ENCODE results near the gene TAMALIN. TPM values are rescaled to one million over a fixed set of nuclear protein-coding genes. Genes with fewer than 3 reads are reported as not detected.
A peak's percentile ranks its signal among the peaks of the same experiment; 100 is the strongest.

The TAMALIN gene
- total RNA-seq, 1 experiment from 2014 or later = 1.4 TPM

GRCh38 chr12:52005903-52006703 lies 643 bp upstream of the TAMALIN start:
- no peak for DNase-seq
- Histone ChIP-seq H3K36me3 (no peaks in the 10 kb centered on the region), H3K9me3 (no peaks in the 10 kb centered on the region), H3K27me3 (no peaks in the 10 kb centered on the region; the same call in none of the 2 replicates), H3K4me3 (no peak overlapping the region; the same call in 1 of the 2 replicates)

GRCh38 chr12:52007158-52007921 lies 594 bp downstream of the TAMALIN start:
- DNase-seq = no peak
- H3K4me3 ChIP-seq = peak overlapping the region; percentile 19; the same call in 1 of the 2 replicates
- no peaks in the 10 kb centered on the region; the same call in none of the 2 replicates for H3K27me3 ChIP-seq
- H3K36me3 ChIP-seq = no peaks in the 10 kb centered on the region
- no peaks in the 10 kb centered on the region for H3K9me3 ChIP-seq

- H3K27me3 ChIP-seq = no peaks in the 10 kb centered on the region; the same call in none of the 2 replicates
- no peak for DNase-seq
- H3K4me3 ChIP-seq = no peak overlapping the region
- no peaks in the 10 kb centered on the region for H3K36me3 ChIP-seq
- no peaks in the 10 kb centered on the region for H3K9me3 ChIP-seq
These were observed 1.3 kb downstream of the TAMALIN start for GRCh38 chr12:52007982-52008510.

GRCh38 chr12:52009081-52009751 lies 2.5 kb downstream of the TAMALIN start:
- no peak overlapping the region for H3K4me3 ChIP-seq
- no peaks in the 10 kb centered on the region for H3K9me3 ChIP-seq
- no peak for DNase-seq
- H3K27me3 ChIP-seq = no peaks in the 10 kb centered on the region; the same call in none of the 2 replicates
- H3K36me3 ChIP-seq = no peaks in the 10 kb centered on the region

DNA sequence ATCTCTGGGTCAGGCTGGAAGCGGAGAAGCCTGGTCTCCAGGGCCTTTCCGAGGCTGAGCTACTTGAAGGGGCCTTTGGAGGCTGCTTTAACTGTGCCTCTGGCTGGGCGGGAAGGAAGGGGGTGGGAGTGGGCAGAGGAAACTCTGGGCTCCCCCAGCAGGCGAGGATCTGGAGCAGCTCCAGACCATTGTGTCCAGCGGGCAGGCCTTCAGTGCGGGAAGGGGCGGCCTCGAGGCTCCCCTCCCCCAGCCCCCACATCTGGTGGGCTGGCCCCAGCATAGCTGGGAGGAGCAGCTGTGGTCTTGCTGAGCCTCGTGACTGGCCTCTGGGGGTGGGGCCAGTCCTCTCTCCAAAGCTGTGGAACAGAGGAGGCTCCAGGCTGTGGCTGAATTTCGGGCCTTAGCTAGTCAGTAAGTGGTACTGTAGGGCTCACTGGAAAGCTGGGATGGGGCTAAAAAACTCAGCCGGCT lies 3.4 kb downstream of the TAMALIN start:
- DNase-seq = peak; percentile 45
- Histone ChIP-seq H3K36me3 (no peaks in the 10 kb centered on the region), H3K9me3 (no peaks in the 10 kb centered on the region), H3K27me3 (no peaks in the 10 kb centered on the region; the same call in none of the 2 replicates), H3K4me3 (no peak overlapping the region)

GRCh38 chr12:52010692-52011601 lies 4.2 kb downstream of the TAMALIN start:
- no peaks in the 10 kb centered on the region; the same call in none of the 2 replicates for H3K27me3 ChIP-seq
- H3K9me3 ChIP-seq = no peaks in the 10 kb centered on the region
- H3K36me3 ChIP-seq = no peaks in the 10 kb centered on the region
- H3K4me3 ChIP-seq = no peak overlapping the region
- DNase-seq = no peak

DNA sequence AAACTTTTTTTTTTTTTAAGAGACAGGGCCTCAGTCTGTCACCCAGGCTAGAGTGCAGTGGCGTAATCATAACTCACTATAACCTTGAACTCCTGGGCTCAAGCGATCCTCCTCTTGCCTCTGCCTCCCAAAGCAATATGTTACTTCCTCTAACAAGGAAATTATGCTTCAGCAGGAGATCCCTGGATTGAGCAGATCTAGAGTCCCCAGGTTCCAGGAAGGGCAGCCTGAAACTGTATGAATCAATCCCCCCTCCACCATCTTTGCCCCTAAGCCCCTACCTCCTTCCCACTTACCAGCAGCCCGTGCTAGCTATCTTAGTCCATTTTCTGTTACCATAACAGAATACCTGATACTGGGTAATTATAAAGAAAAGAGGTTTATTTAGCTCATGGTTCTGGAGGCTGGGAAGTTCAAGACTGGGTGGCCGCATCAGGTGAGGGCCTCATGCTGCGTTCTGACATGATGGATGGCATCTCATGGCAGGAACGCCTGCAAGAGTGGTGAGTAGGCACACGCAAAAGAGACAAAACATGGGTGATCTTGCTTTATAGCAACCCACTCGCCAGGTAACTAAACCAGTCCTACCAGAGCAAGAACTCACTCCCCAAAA lies 5.0 kb downstream of the TAMALIN start:
- no peaks in the 10 kb centered on the region for H3K9me3 ChIP-seq
- no peak overlapping the region for H3K4me3 ChIP-seq
- H3K36me3 ChIP-seq = no peaks in the 10 kb centered on the region
- H3K27me3 ChIP-seq = no peaks in the 10 kb centered on the region; the same call in 1 of the 2 replicates
- no peak for DNase-seq

GRCh38 chr12:52013626-52014310 lies 7.0 kb downstream of the TAMALIN start:
- no peak for DNase-seq
- Histone ChIP-seq H3K9me3 (no peaks in the 10 kb centered on the region), H3K36me3 (no peaks in the 10 kb centered on the region), H3K27me3 (no peaks in the 10 kb centered on the region), H3K4me3 (no peak overlapping the region)

DNA sequence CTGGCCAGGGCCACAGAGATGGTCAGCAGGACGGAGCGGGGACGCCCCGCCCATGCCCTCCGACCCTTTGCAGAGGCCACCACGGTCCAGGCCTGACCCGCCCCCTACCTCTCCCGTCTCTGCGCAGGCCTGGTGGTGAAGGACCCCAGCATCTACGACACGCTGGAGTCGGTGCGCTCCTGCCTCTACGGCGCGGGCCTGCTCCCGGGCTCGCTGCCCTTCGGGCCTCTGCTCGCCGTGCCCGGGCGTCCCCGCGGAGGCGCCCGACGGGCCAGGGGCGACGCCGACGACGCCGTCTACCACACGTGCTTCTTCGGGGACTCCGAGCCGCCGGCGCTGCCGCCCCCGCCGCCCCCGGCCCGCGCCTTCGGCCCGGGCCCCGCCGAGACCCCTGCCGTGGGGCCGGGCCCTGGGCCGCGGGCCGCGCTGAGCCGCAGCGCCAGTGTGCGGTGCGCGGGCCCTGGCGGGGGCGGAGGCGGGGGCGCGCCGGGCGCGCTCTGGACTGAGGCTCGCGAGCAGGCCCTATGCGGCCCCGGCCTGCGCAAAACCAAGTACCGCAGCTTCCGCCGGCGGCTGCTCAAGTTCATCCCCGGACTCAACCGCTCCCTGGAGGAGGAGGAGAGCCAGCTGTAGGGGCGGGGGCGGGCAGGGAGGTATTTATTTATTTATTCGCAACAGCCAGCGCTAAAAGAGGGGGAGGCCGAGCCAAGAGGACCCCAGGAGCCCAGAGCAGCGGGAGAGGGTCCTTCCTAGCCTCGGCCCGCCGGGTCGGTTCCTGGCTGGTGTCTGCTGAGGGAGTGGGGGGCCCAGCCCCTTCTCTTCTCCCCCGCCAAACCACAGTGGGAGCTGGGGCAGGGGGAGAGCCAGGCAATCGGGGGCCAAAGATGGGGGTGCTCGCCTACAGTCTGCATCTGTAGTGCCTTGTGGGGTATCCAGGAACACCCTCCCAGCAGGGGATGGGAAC lies 8.1 kb downstream of the TAMALIN start:
- Histone ChIP-seq H3K36me3 (no peaks in the 10 kb centered on the region), H3K4me3 (no peak overlapping the region), H3K27me3 (no peaks in the 10 kb centered on the region), H3K9me3 (no peaks in the 10 kb centered on the region)
- no peak for DNase-seq

DNA sequence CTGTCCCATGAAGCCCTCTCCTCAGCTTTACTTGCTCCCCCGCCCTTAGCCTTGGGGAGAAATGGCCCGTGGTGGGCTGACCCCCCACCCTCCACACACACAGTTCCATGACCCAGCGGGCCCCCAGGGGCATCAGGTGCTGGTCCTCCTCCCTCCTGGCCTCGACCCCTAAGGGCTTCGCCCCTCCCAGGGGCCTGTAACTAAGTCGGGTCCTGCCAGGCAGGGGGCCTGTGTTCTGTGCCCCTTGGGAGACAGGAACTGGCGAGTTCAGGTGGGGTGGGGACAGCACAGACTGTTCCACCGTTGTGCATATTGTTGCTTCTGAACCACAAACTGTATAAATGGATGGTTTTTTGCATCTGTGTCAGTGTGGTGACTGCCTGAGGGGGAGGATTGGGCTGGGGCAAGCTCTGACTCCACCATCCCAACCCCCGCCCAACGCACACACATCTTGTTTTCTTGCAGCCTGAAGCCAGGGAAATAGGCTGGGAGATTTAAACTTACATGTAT lies 8.8 kb downstream of the TAMALIN start:
- H3K9me3 ChIP-seq = no peaks in the 10 kb centered on the region
- no peak for DNase-seq
- H3K36me3 ChIP-seq = no peaks in the 10 kb centered on the region
- H3K4me3 ChIP-seq = no peak overlapping the region
- no peaks in the 10 kb centered on the region for H3K27me3 ChIP-seq

- DNase-seq = no peak
- H3K36me3 ChIP-seq = no peaks in the 10 kb centered on the region
These were observed 11.8 kb downstream of the TAMALIN start for GRCh38 chr12:52018433-52019112.

DNA sequence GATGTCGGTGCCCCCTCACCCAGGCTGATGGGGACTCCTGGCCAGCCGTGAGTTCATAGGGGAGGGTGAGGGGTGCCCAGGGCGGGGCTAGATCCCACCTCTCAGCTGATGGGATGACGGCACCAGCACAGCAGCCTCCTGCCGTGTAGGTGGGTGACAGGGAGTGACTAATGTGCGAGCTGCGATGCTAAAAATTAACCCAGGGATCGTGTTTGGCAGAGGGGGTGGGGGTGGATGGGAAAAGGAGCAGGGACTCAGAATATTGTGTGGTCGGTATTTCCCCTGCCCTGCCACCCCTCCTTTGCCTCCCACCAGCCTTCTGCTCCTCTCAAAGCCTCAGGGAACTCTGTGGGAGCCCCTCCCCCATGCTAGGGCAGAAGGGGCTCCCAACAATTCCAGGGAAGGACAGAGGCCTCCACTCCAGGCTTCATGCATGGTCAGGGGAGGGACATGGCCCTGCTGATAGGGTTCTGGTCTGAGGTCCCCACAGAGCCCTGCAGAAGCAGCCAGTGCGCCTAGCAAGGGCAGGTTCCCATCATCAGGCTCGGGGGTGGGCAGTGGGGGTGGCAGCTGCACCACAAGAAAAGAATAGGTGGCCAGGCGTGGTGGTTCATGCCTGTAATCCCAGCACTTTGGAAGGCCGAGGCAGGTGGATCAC lies 12.5 kb downstream of the TAMALIN start:
- DNase-seq = no peak
- Histone ChIP-seq H3K27me3 (no peaks in the 10 kb centered on the region), H3K9me3 (no peaks in the 10 kb centered on the region), H3K36me3 (no peaks in the 10 kb centered on the region), H3K4me3 (no peak overlapping the region)

More at GRCh38 chr12:52018433-52019112, 11.8 kb downstream of the TAMALIN start:
- Histone ChIP-seq H3K4me3 (no peak overlapping the region), H3K27me3 (no peaks in the 10 kb centered on the region), H3K9me3 (no peaks in the 10 kb centered on the region)

Data from MG63 (cell line).